CD1c-positive myeloid dendritic cell (primary cell): ENCODE measurements around the gene TRMT10A.

Experiments used
- DNase-seq: peaks from one replicate; pipeline ENCODE4 v3.0.0-alpha.2; 2016; ENCODE audit errors: extremely low spot score

The TRMT10A gene

GRCh38 chr4:99563310-99564186, at the start of gene TRMT10A:
TRMT10A (minus strand) TSS chr4:99564039; CDS start chr4:99559338, 4,701 bp downstream.
- peak; percentile 98 for DNase-seq

- no peak for DNase-seq
Observed at GRCh38 chr4:99612704-99613103, 48.9 kb upstream of the TRMT10A start.

- no peak for DNase-seq
Observed at GRCh38 chr4:99612281-99612680, 48.4 kb upstream of the TRMT10A start.

- no peak for DNase-seq
Observed at GRCh38 chr4:99610605-99611175, 46.9 kb upstream of the TRMT10A start.

- DNase-seq: no peak
Observed at GRCh38 chr4:99608417-99608816, 44.6 kb upstream of the TRMT10A start.

- no peak for DNase-seq
Observed at GRCh38 chr4:99606716-99607115, 42.9 kb upstream of the TRMT10A start.

- no peak for DNase-seq
Observed at GRCh38 chr4:99594818-99595217, 31.0 kb upstream of the TRMT10A start.

- no peak for DNase-seq
Observed at GRCh38 chr4:99593781-99594641, 30.2 kb upstream of the TRMT10A start.

GRCh38 chr4:99591757-99592156, 27.9 kb upstream of the TRMT10A start:
- DNase-seq: no peak

GRCh38 chr4:99587803-99588202, 24.0 kb upstream of the TRMT10A start:
- DNase-seq: no peak

- DNase-seq: no peak
Observed at GRCh38 chr4:99587309-99587708, 23.5 kb upstream of the TRMT10A start.

- no peak for DNase-seq
Observed at GRCh38 chr4:99586797-99587196, 23.0 kb upstream of the TRMT10A start.

GRCh38 chr4:99586322-99586721, 22.5 kb upstream of the TRMT10A start:
- no peak for DNase-seq

GRCh38 chr4:99585516-99585915, 21.7 kb upstream of the TRMT10A start:
- no peak for DNase-seq

GRCh38 chr4:99578714-99579113, 14.9 kb upstream of the TRMT10A start:
- no peak for DNase-seq

GRCh38 chr4:99574530-99575324, 10.9 kb upstream of the TRMT10A start, which contains the start of gene MTTP:
MTTP (plus strand) TSS chr4:99574824; CDS start chr4:99574910, 86 bp downstream.
- DNase-seq: no peak

- DNase-seq: no peak
Observed at GRCh38 chr4:99573735-99574368, 10.0 kb upstream of the TRMT10A start.

- DNase-seq: no peak
Observed at GRCh38 chr4:99572527-99573240, 8.8 kb upstream of the TRMT10A start.

GRCh38 chr4:99571883-99572282, 8.0 kb upstream of the TRMT10A start:
- no peak for DNase-seq

GRCh38 chr4:99564921-99565320, 1.1 kb upstream of the TRMT10A start:
- no peak for DNase-seq
